GM19240 (cell line): ENCODE measurements around the gene SND1.

ENCODE experiments used
- DNase-seq: peaks from one replicate; pipeline ENCODE4 v3.0.0; 2011; ENCODE audit warnings: low spot score; ENCODE audit not compliant: insufficient read length

SND1 gene

DNA sequence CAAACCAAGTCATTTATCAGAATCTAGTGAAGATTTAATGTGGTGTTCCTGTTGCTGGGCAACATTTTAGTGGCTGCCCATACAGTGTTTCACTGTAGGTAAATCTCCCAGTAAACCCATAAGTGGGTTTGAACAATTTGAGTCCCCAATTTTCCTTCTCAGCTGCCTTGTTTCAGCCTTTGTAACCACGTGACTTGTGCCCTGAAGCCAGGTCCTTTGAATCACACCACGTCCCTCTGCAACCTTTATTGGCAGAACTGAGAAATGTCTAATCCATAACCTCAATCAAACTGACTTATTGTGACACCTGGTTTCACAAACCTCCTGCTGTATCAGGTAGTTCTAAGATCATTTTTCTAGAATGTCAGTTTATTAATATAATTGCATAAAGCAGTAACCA, 30.1 kb downstream of the SND1 start:
- DNase-seq: no peak

DNA sequence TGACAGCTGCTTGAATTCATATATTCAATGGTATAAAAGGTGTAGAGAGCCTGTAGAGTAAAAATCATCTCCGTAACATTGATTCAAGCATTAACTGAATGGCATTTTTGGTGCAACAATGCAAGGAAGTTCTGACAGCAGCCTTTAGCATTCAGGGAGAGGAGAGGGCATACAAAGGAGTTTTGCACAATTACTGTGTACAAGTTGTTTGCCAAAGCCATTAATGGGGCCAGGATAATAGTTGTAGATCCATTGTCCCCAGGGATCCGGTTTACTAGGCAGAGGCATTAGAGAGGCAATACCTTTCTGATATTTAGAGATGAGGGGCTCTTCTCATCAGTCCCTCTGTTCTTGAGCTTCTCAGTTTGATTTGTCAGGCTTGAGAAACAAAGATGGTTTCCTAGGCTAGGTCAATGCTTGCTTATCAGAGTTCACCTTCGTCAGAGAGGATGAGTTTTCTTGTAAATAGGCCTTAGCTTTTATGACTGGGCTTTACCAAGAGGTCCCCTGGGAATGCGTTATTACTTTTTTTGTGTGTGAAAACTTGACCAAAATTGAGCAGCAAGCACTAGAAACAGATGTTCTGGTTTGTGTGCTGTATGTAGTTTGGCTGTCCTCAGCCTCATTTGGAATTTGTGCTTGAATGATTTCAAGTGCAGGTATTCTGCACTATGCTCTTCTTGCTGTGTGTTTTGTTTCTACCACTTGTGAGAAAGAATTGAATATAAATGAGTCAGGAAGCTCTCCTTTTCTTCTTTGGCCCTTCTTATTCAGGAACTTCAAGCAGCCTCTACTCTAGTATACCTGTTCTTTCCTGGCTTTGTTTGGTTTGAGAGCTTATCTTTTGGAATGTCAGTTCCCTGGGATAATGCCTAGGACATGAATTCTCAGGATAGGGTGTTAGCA, 32.0 kb downstream of the SND1 start:
- no peak for DNase-seq

DNA sequence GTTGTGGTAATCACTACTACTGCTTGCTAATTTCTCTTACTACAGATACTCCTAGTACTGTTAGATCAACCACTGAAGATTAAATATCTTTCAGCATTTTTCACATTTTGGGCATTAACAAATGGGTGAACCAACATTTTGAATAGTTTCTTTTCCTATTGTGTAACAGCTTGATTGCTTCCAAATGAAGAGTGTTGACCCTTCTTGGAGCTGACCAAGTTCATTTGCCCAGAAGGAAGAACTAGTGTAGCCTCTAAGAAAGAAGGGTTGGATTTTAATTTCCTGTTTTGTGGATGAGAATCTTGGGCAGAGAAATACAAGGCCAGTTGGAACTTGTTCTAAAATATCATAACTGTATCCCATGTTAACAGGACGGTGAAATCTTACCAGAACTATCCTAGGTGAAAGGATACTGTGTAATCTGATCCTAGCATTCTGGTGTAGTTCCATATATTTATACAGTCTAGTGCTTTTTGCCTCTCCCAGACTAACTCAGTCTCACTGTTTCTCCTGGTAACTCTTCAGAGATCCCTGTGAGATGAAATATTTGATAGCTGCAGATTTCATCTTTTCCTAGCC, 37.3 kb downstream of the SND1 start:
- no peak for DNase-seq

DNA sequence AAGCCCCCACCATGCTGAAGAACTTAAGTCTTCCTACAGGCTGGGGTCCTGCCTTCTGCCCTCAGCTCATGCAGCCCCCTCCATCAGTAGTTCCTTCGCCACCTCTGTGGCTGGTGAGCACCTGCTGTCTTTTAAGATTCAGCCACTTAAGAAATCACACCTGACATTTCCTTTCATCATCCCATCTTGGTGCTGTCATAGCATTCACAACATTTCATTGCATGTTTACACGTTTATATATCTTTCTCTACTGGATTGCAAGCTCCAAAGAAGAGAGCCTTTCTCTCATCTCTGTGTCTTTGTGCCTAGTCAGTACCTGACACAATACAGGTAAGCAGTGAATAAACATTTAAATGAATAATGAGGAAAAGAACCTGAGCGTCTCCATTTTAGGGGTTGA, 38.3 kb downstream of the SND1 start:
- no peak for DNase-seq

DNA sequence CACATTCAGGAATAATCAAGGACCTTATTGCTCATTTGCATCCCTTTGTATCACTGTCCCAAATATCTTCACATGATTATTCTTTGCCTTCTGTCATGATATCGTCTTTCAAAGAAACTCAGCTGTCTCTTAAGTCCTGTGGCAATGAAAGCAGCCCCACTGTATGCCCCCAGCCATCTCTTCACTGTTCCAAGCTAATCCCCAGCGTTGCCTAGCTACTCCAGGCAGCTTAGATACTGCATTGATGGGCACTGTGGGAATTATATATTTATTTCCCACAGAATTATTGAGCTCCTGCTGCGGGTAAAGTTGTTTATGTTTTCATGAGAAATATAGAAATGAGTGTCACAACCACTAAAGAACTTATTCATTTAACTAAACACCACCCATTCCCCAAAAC, 38.8 kb downstream of the SND1 start:
- DNase-seq: no peak

DNA sequence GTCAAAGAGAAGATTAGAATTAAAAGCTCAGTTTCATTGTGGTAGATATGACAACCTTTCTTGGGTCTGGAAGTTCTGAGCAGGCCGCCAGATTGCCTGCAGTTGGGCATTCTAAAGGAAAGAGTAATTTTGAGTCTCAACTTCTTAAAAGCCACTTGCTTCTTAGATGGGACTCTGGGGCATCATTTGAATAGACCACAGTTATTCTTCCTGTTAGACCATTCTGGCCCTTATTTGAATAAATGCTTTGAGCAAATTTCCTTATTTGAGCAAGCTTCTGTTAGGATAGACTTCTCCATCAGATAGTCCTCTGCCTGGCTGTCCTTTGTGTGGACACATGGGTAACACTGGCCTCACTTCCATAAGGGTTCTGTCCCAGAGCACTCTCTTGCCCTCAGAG, 40.2 kb downstream of the SND1 start:
- no peak for DNase-seq

DNA sequence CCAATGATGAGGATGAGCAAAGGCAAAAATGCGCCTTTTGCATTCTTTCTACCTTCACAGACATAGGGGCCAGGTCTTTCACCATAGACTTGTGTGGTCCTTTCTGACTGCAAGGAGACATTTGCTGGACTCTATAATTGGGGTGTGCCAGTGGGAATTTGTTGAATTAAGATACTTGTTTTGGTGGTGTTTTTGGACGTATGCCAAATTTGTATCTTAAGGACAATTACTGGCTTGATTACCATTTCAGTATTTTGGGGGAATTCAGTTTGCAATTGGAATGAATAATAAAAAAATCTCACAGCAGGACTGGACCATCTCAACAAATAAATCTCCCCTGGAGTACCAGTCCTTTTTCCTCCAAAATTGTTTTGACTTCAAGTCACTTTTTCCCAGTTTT, 47.9 kb downstream of the SND1 start:
- DNase-seq: no peak

DNA sequence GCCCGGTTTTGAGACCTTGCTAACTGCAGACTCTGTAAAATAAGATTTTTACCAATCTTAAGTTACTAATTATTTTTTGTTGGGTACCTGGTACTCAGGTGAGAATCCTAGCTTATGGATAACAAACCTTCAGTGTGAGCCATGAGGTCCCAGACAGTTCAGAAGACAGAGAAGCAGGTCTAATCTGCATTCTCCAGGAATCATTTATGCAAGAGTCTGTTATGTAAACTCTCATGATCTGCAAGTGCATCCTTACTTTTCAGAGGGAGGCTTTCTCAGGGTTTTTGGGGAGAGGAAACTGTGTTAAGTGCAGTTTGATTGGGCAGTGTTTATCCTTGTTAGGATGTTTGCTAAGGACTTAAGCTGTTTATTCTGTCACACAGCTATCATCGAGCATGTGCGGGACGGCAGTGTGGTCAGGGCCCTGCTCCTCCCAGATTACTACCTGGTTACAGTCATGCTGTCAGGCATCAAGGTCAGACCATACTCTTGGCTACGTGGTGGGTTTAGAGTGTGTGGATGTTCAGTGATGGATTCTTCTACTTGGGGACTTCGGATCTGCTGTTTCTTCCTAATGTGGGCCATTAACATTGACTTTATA, 50.2 kb downstream of the SND1 start:
- DNase-seq: no peak

DNA sequence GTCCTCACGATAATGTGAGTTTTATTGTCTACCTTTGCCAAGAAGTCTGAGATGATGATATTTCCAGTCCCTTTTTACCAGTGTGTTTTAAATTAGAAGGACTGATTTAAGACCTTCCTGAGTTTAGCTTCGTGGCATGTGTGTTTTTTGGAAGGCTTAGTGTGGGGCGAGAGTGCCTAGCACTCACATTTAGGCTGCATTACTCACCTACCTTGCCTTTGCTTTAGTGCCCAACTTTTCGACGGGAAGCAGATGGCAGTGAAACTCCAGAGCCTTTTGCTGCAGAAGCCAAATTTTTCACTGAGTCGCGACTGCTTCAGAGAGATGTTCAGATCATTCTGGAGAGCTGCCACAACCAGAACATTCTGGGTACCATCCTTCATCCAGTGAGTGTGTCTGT, 50.9 kb downstream of the SND1 start:
- DNase-seq: no peak

DNA sequence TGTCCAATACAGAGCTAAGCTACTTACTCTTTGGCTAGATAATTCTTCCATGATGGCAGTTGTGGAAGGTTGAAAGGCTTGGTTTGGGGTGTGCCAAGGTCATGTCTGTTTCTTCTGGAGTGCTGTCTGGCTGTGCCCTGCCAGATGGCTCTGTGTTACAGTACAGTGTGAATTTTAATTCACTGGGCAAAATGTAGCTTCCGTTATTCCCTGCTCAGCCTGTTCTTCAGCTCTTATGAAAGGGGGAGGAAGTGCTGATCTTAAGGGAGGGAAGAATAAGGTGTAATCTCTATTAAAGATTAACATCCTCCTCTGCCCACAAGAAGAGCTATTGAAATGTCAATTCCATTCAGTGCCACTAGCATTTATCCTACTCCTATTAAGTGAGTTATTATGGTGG, 52.2 kb downstream of the SND1 start:
- no peak for DNase-seq

DNA sequence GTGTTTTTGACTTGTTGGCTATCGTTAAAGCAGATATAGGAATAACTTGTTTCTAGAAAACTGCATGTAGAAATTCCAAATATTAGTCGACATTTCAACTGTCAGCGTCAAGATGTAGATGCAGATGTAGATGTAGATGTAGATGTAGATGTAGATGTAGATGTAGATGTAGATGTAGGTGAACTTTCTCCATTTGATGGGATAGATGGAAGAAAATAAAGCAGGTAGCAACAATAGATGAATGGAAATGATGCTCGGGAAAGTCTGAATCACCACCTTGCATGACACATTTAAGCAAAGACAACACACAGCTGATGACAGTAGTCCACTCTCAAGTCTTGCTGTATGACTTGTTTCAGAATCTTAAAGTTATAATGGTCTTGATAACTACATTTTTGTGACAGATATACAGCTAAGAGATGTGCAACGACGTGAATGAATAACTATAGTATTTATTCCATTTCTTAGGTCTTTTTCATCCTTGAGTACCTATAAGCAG, 53.5 kb downstream of the SND1 start:
- no peak for DNase-seq

DNA sequence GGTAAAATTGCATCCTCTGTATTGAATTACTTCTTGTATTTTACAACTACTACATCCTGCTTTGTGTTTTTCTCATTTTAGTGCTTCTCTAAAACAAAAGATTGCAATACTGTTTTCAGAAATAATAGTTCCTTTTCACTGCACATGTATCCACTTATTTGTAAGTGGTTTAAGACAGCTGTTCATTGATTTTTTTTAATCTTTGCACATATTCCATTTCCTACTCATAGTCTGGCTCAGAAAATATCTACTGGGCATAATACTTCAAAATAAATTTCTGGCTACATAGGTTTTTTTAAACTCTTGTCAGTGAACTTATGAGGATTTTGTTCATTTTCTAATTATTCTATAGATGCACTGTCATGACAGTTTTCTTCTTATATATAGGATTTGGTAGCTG, 54.8 kb downstream of the SND1 start:
- no peak for DNase-seq

DNA sequence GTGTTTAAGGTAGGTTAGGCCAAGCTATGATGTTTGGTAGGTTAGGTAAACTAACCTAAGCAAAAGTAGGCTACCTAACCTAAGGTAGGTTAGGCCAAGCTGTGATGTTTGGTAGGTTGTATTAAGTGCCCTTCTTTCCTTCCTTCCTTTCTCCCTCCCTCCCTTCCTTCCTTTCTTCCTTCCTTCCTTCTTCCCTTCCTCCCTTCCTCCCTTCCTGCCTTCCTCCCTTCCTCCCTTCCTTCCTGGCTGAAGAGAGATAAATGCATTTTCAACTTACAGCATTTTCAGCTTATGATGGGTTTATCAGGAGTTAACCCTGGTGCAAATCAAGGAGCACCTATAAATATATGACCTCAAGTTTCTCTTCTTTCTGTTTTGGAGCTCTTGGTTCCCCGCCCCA, 56.2 kb downstream of the SND1 start:
- DNase-seq: no peak

DNA sequence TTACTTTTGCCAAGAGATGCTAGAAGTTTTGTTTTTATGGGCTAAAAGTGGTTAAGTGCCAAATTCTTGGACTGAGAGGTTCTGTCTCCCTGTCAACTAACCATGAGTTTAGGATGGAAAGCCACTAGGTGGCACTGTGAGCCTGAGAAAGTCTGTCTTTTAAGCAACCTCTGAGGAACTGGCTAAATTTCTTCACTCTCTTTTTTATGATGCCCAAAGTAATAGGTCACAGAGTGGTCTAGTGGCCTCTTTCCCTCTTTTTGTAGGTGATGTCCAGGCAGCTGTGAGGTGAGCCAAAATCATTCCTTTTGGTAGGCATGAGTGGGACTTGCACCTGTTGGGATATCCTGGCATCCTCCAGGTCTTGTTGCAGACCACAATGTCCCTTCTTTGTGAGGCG, 56.8 kb downstream of the SND1 start:
- no peak for DNase-seq

DNA sequence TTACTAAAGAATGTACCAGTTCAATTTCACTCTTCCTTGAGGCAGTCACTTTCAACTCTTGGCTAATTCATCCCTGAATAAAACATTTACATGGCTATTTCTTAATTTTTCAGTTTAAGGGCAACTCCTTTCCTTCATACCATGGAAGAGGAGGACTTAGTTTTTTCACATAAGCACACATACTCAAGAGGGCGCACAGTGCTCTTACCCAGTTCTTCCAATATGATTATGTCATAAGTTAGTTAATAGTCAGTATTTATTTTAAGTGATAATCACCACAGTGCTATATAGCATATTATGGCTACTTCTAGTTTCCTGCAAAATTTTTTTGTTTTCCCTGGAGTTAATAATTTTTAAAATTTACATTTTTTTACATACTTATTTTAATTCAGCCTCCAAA, 58.6 kb downstream of the SND1 start:
- no peak for DNase-seq

DNA sequence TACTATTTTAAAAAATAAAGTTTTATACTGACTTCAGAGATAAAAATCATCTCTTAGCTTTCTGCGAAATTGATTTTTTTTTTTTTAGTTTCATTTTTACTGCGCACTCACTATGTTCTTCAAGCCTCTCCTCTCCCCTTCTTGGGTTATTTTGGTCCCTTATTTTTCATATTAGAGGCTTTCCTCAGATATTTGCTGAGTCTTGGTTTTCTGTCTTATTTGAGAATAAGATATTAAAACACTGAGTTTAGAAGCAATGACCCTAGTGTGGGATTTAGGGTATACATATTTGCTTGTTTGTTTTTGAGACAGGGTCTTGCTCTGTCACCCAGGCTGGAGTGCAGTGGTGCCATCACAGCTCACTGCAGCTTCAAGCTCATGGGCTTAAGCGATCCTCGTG, 59.9 kb downstream of the SND1 start:
- DNase-seq: no peak

DNA sequence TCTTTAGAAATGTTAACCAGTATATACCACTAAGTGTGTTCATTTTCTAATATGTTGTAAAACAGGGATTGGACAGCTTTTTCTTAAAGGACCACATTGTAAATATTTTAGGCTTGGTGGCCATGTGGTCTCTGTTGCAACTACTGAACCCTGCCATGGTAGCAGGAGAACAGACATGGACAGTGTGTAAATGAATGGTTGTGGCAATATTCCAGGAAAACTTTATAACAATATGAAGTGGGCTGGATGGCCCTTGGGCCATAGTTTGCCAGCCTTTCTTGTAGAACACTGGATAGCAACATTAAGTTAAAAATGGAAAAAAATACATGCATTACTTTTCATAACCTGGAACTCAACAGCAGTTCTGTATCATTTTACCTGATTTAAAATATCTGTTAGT, 61.0 kb downstream of the SND1 start:
- DNase-seq: no peak

DNA sequence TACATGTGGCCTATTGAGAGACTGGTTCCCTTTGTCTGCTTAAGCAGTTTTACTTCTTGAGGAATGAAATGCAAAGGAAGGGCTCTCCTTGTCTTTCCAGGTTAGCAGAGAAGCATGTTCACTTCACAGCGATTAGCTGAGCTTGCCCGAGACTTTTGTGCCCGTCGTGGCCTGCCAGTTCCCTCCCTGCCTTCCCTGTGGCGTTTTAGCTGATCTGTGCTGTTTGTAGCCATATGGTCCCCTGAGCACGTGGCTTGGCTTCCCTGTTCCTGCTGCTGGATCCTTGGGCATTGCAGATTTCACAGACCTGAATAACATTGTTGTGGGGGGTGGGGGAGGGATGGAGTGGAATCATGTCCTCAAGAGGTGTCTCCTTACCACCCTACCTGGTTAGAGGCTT, 61.8 kb downstream of the SND1 start:
- DNase-seq: no peak

DNA sequence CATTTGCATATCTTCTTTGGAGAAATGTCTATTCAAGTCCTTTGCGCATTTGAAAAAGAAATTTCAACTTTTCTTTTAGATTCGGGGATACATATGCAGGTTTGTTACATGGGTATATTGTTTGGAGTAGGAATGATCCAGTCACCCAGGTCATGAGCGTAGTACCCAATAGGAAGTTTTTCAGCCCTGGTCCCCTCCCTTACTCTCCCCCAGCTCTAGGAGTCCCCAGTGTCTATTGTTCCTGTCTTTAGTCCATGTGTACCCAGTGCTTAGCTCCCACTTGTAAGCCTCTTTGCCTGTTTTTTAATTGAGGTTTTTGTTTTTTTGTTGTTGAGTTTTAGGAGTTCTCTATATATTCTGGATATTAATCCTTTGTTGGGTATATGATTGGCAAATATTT, 63.3 kb downstream of the SND1 start:
- no peak for DNase-seq

DNA sequence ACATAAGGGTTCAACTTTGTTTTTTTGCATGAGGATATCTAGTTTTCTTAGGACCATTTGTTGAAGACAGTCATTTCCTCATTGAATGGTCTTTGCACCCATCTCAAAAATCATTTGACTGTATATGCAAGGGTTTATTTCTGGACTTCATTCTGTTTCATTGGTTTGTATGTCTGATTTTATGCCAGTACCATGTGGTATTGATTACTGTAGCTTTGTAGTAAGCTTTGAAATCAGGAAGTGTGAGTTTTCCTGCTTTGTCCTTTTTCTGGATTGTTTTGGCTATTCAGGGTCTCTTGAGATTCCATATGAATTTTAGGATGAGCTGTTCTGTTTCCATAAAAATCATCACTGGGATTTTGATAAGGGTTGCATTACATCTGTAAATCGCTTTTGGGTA, 63.9 kb downstream of the SND1 start:
- no peak for DNase-seq

DNA sequence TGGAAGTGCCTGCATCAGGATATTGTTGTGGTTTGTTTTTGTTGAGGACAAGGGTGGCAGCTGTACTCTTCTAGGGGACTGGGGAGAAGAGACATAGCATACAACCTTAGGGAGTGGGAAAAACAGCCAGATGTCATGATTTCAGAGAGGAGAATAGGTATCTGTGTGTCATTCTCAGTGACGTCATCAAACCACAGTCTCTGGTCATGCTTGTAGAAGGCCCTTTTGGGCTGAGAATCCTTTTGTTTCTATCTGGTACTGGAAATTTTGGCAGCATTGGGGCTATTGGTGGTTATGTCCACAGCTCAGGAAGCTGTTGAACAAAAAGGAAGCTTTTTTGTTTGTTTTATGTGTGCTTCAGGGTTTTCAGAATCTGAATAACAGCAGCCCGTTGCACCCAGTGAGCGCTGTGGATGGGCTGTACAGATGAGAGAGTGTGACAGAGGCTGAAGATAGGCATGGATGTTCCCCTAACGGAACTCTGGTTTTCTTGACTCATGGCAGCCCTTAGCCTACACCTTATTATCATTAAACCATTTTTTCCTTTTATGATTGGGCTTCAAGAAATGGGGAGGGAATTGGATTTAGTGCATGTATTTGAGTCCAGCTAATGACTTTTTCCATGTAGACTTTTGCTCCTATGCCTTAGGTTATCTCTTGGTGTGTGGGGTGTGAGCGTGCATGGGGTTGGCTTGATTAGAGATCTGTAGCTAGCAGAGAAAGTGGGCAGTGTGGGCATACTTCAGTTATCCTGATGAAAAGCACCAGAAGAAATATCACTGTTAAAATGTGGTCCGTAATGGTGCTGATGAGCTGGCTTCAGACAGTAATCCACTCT, 65.7 kb downstream of the SND1 start:
- no peak for DNase-seq

DNA sequence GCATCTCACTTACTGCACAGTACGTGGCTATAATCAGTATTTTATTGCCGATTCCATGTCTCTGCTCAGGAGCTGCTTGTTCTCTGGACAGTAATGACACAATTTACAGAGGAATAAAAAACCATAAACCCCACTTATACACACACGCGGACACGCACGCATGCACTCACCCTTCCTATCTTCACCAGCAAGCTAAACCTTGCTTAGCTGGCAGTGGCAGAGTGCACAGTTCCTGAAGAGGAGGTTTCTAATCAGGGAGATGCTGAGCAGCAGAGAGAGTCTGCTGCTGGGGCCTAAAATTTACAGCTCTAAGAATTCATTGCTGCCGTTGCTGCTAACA, 66.3 kb downstream of the SND1 start:
- DNase-seq: no peak
